ENCODE measurements around the gene FCHO2. TPM values are rescaled to one million over a fixed set of nuclear protein-coding genes. Genes with fewer than 3 reads are reported as not detected.

The FCHO2 gene
- total RNA-seq, 2 donors from 2014 or later = 16.8 to 18.5 TPM

- H3K36me3 Mint-ChIP-seq (ENCODE audit: low read depth) = no peaks in the 10 kb centered on the region
- H3K4me1 Mint-ChIP-seq = peaks cover 9% of the 10 kb centered on the region
- H3K27ac Mint-ChIP-seq = no peak overlapping the region
- H3K4me3 Mint-ChIP-seq = no peak overlapping the region
- peaks cover 65% of the 10 kb centered on the region for H3K27me3 Mint-ChIP-seq (ENCODE audit: insufficient read depth)
- WGBS, 2 experiments (ENCODE audit: insufficient coverage in 1 of 2, insufficient read length in 1 of 2) = 87 to 88% methylated on average over 5 of the region's 5 CpGs
- H3K9me3 Mint-ChIP-seq = no peaks in the 10 kb centered on the region
- H3K27me3 ChIP-seq (ENCODE audit: control insufficient read depth, insufficient read depth, low read length, poor library complexity, severe bottlenecking) = peaks cover 81% of the 10 kb centered on the region
- no peak for DNase-seq
- H3K9ac ChIP-seq (ENCODE audit: extremely low read depth, low read length, poor library complexity, severe bottlenecking) = no peak overlapping the region
- H3K27ac ChIP-seq (ENCODE audit: low read depth, low read length) = no peak overlapping the region
- no peak for TF ChIP-seq CTCF (conservative IDR thresholded peaks at IDR 0.05)
- no peak overlapping the region for H3K4me3 ChIP-seq (ENCODE audit: low read length)
- H3K4me1 ChIP-seq (ENCODE audit: control insufficient read depth, insufficient read depth, low read length) = no peaks in the 10 kb centered on the region
- no peaks in the 10 kb centered on the region for H3K36me3 ChIP-seq (ENCODE audit: control insufficient read depth, insufficient read depth, low read length)
- no peaks in the 10 kb centered on the region for H3K9me3 ChIP-seq (ENCODE audit: control insufficient read depth, low read length)
Observed at GRCh38 chr5:73118391-73118973, 162.6 kb downstream of the FCHO2 start.

GRCh38 chr5:73119451-73120157, 163.8 kb downstream of the FCHO2 start:
- 50 to 69% methylated on average over 22 to 40 of the region's 40 CpGs for WGBS, 2 experiments (ENCODE audit: insufficient coverage in 1 of 2, insufficient read length in 1 of 2)
- H3K27me3 Mint-ChIP-seq (ENCODE audit: insufficient read depth) = peaks cover 72% of the 10 kb centered on the region
- H3K27ac Mint-ChIP-seq = no peak overlapping the region

More at GRCh38 chr5:73119451-73120157, 163.8 kb downstream of the FCHO2 start:
- Histone ChIP-seq H3K9me3 (ENCODE audit: control insufficient read depth, low read length) (no peaks in the 10 kb centered on the region), H3K4me1 (ENCODE audit: control insufficient read depth, insufficient read depth, low read length) (no peaks in the 10 kb centered on the region), H3K27ac (ENCODE audit: low read depth, low read length) (no peak overlapping the region), H3K27me3 (ENCODE audit: control insufficient read depth, insufficient read depth, low read length, poor library complexity, severe bottlenecking) (peaks cover 91% of the 10 kb centered on the region), H3K9ac (ENCODE audit: extremely low read depth, low read length, poor library complexity, severe bottlenecking) (no peak overlapping the region), H3K4me3 (ENCODE audit: low read length) (no peak overlapping the region), H3K36me3 (ENCODE audit: control insufficient read depth, insufficient read depth, low read length) (no peaks in the 10 kb centered on the region)
- no peaks in the 10 kb centered on the region for H3K9me3 Mint-ChIP-seq
- no peaks in the 10 kb centered on the region for H3K36me3 Mint-ChIP-seq (ENCODE audit: low read depth)
- no peak for TF ChIP-seq CTCF (conservative IDR thresholded peaks at IDR 0.05)
- H3K4me1 Mint-ChIP-seq = peaks cover 9% of the 10 kb centered on the region
- peak; percentile 73 for DNase-seq
- peak overlapping the region; percentile 63 for H3K4me3 Mint-ChIP-seq
